IPS-NIHi11 (cell line): ENCODE data around the gene RIMS3.
"Not testable (repeated sequence)": the region's sequence is repeated elsewhere in the genome, so short reads cannot be mapped to it uniquely, and the experiment has no call there.

Experiments used
- DNase-seq: peaks from one replicate; pipeline ENCODE4 v3.0.0; 2012; ENCODE audit warnings: mixed read lengths, low spot score

RIMS3 gene

GRCh38 chr1:40593449-40594186 lies 71.9 kb downstream of the RIMS3 start:
- DNase-seq = no peak

- no peak for DNase-seq
Measured at GRCh38 chr1:40592107-40592803, 73.2 kb downstream of the RIMS3 start.

GRCh38 chr1:40588586-40588985 lies 76.9 kb downstream of the RIMS3 start:
- no peak for DNase-seq

- no peak for DNase-seq
Measured at GRCh38 chr1:40583980-40584379, 81.5 kb downstream of the RIMS3 start.

- DNase-seq = no peak
Measured at GRCh38 chr1:40582116-40582515, 83.4 kb downstream of the RIMS3 start.

- DNase-seq = no peak
Measured at GRCh38 chr1:40575336-40575735, 90.1 kb downstream of the RIMS3 start.

GRCh38 chr1:40574805-40575204 lies 90.7 kb downstream of the RIMS3 start:
- not testable (repeated sequence) for DNase-seq
